Stimulated activated naive CD4-positive, alpha-beta T cell (primary cell): ENCODE results near the gene COG5.
"Not testable (repeated sequence)": the region's sequence is repeated elsewhere in the genome, so short reads cannot be mapped to it uniquely, and the experiment has no call there.

Experiments used
- DNase-seq, 6 experiments: peaks; one replicate each; lab custom pipeline; 2025; lab: John Stamatoyannopoulos, UW

The COG5 gene

DNA sequence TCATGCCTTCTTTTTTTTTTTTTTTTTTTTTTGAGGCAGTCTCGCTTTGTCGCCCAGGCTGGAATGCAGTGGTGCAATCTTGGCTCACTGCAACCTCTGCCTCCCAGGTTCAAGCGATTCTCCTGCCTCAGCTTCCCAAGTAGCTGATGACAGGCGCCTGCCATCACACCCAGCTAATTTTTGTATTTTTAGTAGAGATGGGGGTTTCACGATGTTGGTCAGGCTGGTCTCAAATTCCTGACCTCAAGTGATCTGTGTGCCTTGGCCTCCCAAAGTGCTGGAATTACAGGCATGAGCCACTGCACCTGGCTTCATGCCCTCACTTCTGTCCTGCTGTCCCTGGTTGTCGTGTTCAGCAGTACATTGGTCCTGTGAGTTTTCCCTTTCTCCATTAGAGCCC, 342.9 kb downstream of the COG5 start:
- DNase-seq, result not testable (repeated sequence)

DNA sequence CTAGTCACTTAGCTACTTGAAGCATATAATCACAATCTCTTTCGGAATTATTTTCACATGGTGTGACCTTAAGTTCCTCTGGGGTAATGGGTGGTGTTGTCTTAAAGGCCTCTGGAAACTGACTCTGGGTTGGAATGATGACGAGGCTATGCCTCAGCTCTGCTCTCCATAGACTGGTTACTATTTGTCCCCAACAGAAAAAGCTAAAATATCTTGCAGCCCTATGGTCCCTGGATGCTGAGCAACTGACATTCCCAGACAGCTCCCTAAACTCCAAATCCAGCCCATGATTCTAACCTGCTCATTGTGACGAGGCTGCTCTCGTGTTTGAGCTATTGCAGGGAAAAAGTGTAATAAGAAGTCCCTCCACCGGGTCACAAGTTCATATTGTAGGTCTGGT, 343.4 kb downstream of the COG5 start:
- no peak for DNase-seq

GRCh38 chr7:107219563-107220244, 344.0 kb downstream of the COG5 start:
- DNase-seq, result no peak

- no peak for DNase-seq
Measured at GRCh38 chr7:107213945-107214344, 349.8 kb downstream of the COG5 start.

DNA sequence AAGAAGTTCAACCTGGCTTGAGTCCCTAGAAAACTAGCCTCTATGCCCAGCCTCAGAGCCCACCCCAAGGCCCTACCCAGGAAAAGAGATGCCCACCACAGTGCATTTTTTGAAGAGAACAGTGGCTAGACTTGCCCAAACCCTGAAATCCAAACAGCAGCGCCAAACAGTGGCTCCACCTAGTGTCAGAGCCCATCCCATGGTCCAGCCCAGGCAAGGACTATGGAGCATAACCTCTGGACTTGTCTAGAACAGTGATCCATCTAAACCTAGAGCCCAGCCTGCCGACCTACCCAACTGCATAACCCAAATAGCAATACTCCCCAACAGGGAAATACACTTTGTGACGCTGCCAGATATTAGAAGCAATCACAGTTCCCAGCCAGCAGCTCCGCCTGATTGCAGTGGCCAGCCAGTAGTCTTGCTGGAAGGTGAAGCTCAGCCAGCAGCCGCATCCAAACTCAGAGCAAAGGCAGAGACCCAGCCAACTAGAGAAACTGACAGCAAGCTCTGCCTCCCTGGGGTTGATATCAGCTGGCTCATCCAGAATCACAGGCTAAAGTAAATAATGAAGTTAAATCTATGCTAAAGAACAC, 350.4 kb downstream of the COG5 start:
- no peak for DNase-seq

DNA sequence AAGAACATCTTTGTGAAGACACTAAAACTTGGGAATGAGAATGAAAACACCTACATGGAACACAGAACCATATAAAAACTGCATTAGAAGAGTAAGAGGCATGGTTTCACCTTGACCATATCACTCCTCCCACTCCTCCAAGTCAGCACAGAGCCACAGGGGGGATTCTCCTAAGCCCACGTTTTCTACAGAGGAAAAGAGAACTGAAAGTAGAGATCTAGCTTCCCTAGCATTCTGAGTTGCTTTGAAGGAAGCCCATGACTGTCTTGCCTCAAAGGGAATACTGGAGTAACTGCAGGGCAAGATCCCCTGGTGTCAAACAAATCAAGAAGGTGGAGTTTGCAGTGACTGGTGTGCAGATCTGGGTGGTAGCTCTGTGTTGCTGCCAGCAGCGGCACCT, 351.0 kb downstream of the COG5 start:
- DNase-seq, result no peak

- DNase-seq, result no peak
Measured at GRCh38 chr7:107210400-107210799, 353.3 kb downstream of the COG5 start.

DNA sequence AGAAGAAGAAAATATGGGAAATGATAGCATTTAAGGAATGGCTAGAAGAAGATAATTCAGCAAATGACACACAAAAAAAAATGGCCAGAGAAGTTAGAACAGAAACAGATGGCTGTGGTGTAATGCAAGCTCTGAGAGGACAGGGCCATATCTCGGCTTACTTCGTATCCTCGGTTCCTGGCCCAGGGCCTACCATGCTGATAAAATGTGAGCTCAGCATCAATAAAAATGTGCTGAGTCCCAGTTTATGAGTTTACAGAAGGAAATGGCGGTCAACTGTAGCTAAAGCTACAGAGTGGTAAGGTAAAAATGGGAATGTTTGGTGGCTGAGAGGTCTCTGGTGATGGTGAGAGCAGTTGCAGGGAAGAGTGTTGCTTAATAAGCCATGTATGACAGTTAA, 354.2 kb downstream of the COG5 start:
- DNase-seq, result no peak

- no peak for DNase-seq
Measured at GRCh38 chr7:107208563-107208962, 355.2 kb downstream of the COG5 start.

DNA sequence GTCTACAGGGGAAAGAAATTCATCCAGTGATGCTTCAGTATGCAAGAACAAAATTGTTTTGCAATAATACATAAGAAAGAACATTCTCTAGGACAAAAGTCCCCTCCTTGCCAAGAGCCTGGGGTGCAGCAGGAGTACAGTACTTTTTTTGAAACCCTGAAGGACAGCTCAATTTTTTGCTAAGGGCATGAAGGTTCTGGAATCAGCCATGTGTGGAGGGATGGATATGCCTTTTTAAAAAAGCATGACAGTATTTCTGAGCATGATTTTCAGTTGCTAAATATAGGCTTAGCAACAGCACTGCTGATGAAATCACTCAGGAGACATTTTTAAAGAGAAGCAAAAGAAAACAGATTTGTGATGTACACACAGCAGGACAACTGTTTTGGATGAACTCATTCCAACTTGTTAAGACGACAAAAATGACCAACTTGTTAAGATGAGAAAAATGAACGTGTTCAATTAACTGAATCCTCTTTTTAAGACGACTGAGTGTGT, 355.6 kb downstream of the COG5 start:
- no peak for DNase-seq

DNA sequence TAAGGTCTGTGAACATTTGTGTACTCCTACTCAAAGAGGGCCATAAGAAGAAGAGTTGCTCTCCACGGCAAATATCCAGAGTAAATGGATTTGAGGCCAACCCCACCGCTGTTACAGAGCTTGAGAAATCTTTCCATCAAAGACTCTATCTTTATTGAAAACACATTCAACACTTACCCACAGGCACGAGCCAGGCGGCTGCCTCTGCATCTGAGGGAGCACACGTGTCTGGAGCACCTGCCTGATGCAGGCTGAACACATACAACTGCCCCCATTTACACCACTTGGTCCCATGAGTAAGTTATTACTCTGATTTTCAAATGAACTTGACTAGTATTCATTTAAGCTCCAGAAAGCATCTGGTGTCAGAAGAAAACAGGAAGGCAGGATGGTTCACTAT, 356.3 kb downstream of the COG5 start:
- no peak for DNase-seq

DNA sequence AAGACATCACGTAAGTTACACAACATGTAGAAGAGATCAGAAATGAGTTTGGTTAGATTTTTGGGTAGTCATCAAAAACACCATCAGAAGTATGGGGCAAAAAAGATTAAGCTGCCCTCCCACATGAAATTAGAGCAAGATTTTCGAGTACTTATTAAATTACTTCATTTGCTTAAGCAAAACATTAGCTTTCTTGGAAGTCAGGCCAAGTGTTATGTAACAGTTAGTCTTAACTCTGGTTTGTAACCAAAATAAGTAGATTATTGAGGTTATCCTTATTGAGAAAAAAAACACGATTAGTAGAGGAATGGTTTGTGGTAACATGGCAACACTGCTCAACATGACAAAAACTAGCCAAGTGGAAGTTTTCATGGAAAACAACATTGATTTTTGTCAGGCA, 357.0 kb downstream of the COG5 start:
- DNase-seq, result no peak

- DNase-seq, result no peak
Measured at GRCh38 chr7:107206136-107206535, 357.6 kb downstream of the COG5 start.

DNA sequence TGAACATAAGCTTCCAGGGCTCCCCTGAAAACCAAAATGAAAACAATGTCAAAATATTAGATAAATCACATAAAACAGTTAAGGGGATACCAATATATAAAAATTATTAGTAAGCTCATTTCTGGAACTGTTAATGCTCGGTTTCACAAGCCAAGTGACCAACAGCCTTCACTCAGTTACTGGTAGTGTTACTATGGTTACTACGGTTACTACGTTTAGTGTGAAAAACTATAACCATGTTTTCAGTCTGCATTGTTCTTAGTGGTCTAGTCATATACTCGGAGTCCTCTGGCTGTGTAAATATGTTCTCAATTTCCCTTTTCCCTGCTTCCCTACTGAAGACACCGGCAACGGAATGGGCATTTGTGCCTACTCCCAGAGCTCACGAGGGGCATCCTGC, 360.1 kb downstream of the COG5 start:
- DNase-seq, result no peak

DNA sequence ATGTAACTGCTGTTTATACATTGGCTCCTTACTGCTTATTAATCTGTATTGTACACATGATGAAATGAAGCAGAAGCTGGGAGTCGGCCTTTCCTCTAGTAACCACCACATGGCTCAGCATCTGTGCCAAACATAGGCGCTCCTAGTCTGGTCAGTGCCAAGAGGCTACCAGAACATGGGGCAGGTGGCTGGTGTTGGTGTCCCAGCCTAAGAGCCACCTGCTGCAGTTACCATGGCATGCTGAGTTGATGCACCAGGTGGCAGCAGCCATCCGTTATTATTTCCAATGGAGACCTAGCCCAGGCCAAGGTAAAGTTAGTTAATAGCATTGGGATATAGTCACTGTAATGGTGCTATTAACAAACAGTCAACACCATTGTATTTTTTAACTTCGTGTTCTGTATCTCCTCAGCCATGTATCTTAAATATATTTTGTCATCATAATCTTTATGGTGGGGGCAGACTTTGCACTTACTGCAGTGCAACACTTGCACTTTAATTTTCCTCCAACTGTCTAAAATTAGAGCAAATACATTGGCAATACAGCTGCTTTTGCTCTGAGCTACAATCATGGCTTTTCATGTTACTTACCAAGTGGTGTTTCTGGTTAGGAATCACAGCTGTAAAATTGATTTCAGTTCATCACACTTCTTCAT, 361.8 kb downstream of the COG5 start:
- DNase-seq, result peak in 1 of 6 experiments; percentile 6

DNA sequence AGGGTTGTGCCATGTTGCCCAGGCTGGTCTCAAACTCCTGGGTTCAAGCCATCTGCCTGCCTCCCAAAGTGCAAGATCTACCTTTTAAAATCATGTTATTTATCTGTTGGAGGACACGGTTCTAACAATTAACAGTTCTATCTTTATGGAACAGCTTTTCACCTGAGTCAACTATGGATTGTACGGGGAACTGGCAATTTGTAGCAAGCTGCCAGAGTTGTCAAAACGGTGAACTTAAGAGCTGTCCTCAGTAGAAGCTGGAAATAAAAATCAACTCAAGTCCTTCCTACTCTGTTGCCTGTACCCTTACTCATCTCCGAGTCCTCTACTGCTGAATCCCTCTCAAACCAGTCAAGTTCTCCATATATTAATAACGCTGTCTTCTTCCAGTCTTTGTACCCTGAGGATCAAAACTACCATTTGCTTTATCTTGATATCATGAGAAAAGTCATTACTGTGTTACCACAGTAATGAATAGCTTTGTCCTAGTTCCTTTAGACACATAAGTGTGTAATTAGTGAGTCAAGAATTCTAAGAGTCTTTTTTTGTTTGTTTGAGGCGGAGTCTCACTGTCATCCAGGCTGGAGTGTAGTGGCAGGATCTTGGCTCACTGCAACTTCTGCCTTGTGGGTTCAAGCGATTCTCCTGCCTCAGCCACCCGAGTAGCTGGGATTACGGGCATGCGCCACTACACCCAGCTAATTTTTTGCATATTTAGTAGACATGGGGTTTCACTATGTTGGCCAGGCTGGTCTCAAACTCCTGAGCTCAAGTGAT, 366.7 kb downstream of the COG5 start:
- DNase-seq, result no peak

GRCh38 chr7:107194052-107194451, 369.7 kb downstream of the COG5 start:
- no peak for DNase-seq

GRCh38 chr7:107190090-107190489, 373.6 kb downstream of the COG5 start:
- DNase-seq, result no peak

DNA sequence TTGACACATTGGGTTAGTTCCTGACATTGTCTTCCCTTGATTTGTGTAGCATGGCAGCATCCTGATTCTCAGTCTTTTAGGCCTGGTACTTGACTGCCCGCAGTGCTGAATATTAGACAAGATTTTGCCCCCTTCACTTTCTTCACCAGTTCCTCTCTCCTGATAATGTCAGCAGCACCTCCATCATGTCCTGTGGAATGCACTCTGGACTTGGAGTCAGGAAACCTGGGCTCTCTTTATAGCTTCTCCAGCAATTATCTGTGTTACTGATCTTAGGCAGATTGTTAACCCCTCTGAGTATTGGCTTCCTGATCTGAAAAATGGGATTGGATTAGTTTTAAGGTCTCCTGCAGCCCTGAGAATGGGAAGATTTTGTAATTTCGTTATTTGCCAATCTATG, 375.9 kb downstream of the COG5 start:
- DNase-seq, result no peak

GRCh38 chr7:107186240-107186639, 377.5 kb downstream of the COG5 start:
- no peak for DNase-seq

GRCh38 chr7:107185716-107186115, 378.0 kb downstream of the COG5 start:
- no peak for DNase-seq

- DNase-seq, result no peak
Measured at GRCh38 chr7:107181172-107181571, 382.5 kb downstream of the COG5 start.

- peak in 3 of 6 experiments; percentile 15 to 44 (median 22) for DNase-seq
Measured at GRCh38 chr7:107180378-107180777, 383.3 kb downstream of the COG5 start.
